WTC11 (cell line): Measurements from ENCODE around the gene MTPN. TPM values are rescaled to one million over a fixed set of nuclear protein-coding genes. Genes with fewer than 3 reads are reported as not detected.

Experiments
- ATAC-seq: fragments of 200-7000 bp; cut with Tn5 transposase; 2 replicates; pipeline ENCODE4 v1.10.0; 2021; ENCODE audit warnings: mild to moderate bottlenecking, moderate library complexity
- CTCF ChIA-PET: fragments of 300-600 bp; sonication (Branson Sonifier 250); formaldehyde crosslinking; loops from one replicate; lab custom pipeline; 2021; ENCODE audit warnings: antibody characterized with exemption; lab: Charles Lee
- POLR2A ChIA-PET: fragments of 350-600 bp; sonication (Branson Sonifier 250); formaldehyde crosslinking; loops from one replicate; lab custom pipeline; 2021; ENCODE audit warnings: antibody characterized with exemption; lab: Charles Lee
- DNase-seq: peaks from one replicate; pipeline ENCODE4 v3.0.0; 2021; ENCODE audit warnings: low spot score
- H3K27ac Mint-ChIP-seq: 2 replicates; pipeline ENCODE4 v1.8.0; 2021; ENCODE audit warnings: mixed read lengths
- H3K27me3 Mint-ChIP-seq: 2 replicates; pipeline ENCODE4 v1.8.0; 2021; ENCODE audit warnings: low read depth, mild to moderate bottlenecking, moderate library complexity, mixed read lengths
- H3K36me3 Mint-ChIP-seq: 2 replicates; pipeline ENCODE4 v1.8.0; 2021; ENCODE audit warnings: mixed read lengths
- H3K4me1 Mint-ChIP-seq: 2 replicates; pipeline ENCODE4 v1.8.0; 2022; ENCODE audit warnings: mixed read lengths
- H3K4me3 Mint-ChIP-seq: 2 replicates; pipeline ENCODE4 v1.8.0; 2021; ENCODE audit warnings: mild to moderate bottlenecking, moderate library complexity, mixed read lengths
- H3K9me3 Mint-ChIP-seq: 2 replicates; pipeline ENCODE4 v1.8.0; 2021; ENCODE audit warnings: mixed read lengths
- ARID4B ChIP-seq: sonication (generic); formaldehyde crosslinking; IDR thresholded peaks from 2 replicates; pipeline ENCODE4 v1.8.0; 2023; ENCODE audit warnings: missing genetic modification reagents, mild to moderate bottlenecking, borderline replicate concordance
- ATF2 ChIP-seq: sonication (generic); formaldehyde crosslinking; IDR thresholded peaks from 2 replicates; pipeline ENCODE4 v1.8.1; 2022; ENCODE audit warnings: low read depth, missing genetic modification reagents, borderline replicate concordance
- ATF6 ChIP-seq: sonication (generic); formaldehyde crosslinking; IDR thresholded peaks from 2 replicates; pipeline ENCODE4 v1.8.1; 2023; ENCODE audit warnings: mild to moderate bottlenecking, missing genetic modification reagents
- ETV6 ChIP-seq: sonication (generic); formaldehyde crosslinking; IDR thresholded peaks from 2 replicates; pipeline ENCODE4 v1.8.1; 2022; ENCODE audit warnings: mild to moderate bottlenecking, missing genetic modification reagents
- FOXK1 ChIP-seq: sonication (generic); formaldehyde crosslinking; IDR thresholded peaks from 2 replicates; pipeline ENCODE4 v1.8.0; 2022; ENCODE audit warnings: mild to moderate bottlenecking, moderate library complexity, missing genetic modification reagents
- FOXP1 ChIP-seq: sonication (generic); formaldehyde crosslinking; IDR thresholded peaks from 2 replicates; pipeline ENCODE4 v1.8.0; 2022; ENCODE audit warnings: missing genetic modification reagents, mild to moderate bottlenecking, moderate library complexity, borderline replicate concordance
- GTF2I ChIP-seq: fragments of 250-450 bp; sonication (Bioruptor Pico); conservative IDR thresholded peaks from 2 replicates; pipeline ENCODE4 v1.4.0; 2021; ENCODE audit warnings: mild to moderate bottlenecking
- JUN ChIP-seq: sonication (generic); formaldehyde crosslinking; IDR thresholded peaks from 2 replicates; pipeline ENCODE4 v1.8.0; 2023; ENCODE audit warnings: mild to moderate bottlenecking, missing genetic modification reagents
- KAT7 ChIP-seq: sonication (generic); formaldehyde crosslinking; IDR thresholded peaks from 2 replicates; pipeline ENCODE4 v1.8.1; 2023; ENCODE audit warnings: missing genetic modification reagents, mild to moderate bottlenecking, borderline replicate concordance
- NR3C1 ChIP-seq: sonication (generic); formaldehyde crosslinking; conservative IDR thresholded peaks from 2 replicates; pipeline ENCODE4 v1.8.1; 2023; ENCODE audit warnings: low read depth, mild to moderate bottlenecking, missing genetic modification reagents
- PREB ChIP-seq: sonication (generic); formaldehyde crosslinking; IDR thresholded peaks from 2 replicates; pipeline ENCODE4 v1.8.1; 2022; ENCODE audit warnings: mild to moderate bottlenecking, missing genetic modification reagents, moderate library complexity, borderline replicate concordance
- SMAD4 ChIP-seq: sonication (generic); formaldehyde crosslinking; IDR thresholded peaks from 2 replicates; pipeline ENCODE4 v1.8.0; 2022; ENCODE audit warnings: mild to moderate bottlenecking, missing genetic modification reagents
- TEAD1 ChIP-seq: sonication (generic); formaldehyde crosslinking; IDR thresholded peaks from 2 replicates; pipeline ENCODE4 v1.8.0; 2022; ENCODE audit warnings: mild to moderate bottlenecking, missing genetic modification reagents
- TP53 ChIP-seq: sonication (generic); formaldehyde crosslinking; IDR thresholded peaks from 2 replicates; pipeline ENCODE4 v1.8.1; 2023; ENCODE audit warnings: mild to moderate bottlenecking, missing genetic modification reagents
- ZNF138 ChIP-seq: sonication (generic); formaldehyde crosslinking; conservative IDR thresholded peaks from 2 replicates; pipeline ENCODE4 v1.8.1; 2022; ENCODE audit warnings: mild to moderate bottlenecking, moderate library complexity, missing genetic modification reagents
- total RNA-seq: library from RNA; stranded (reverse); gene quantifications from 3 replicates; pipeline ENCODE4 v1.2.3, GENCODE V29; 2021
- TF ChIP-seq, protein P1 (sequence below): sonication (generic); formaldehyde crosslinking; conservative IDR thresholded peaks from 2 replicates; pipeline ENCODE4 v1.8.1; 2023; ENCODE audit warnings: mild to moderate bottlenecking, low read depth, missing genetic modification reagents, moderate library complexity
- TF ChIP-seq, protein P2 (sequence below): sonication (generic); formaldehyde crosslinking; IDR thresholded peaks from 2 replicates; pipeline ENCODE4 v1.8.0; 2023; ENCODE audit warnings: missing genetic modification reagents

Gene MTPN
- total RNA-seq, 1 experiment from 2014 or later = 92.5 TPM

- Mint-ChIP-seq H3K36me3 (peaks cover 7% of the 10 kb centered on the region; the same call in 1 of the 2 replicates), H3K27me3 (no peaks in the 10 kb centered on the region), H3K4me1 (peaks cover 9% of the 10 kb centered on the region; the same call in 1 of the 2 replicates), H3K4me3 (no peak overlapping the region), H3K9me3 (no peaks in the 10 kb centered on the region), H3K27ac (no peak overlapping the region)
- POLR2A ChIA-PET = interaction anchor here (0.7 to 1.3 kb wide), 2 partner anchors 12 to 1028 kb away, joined by 3 read pairs; no protein-coding TSS in a partner anchor
- DNase-seq (no peak), ATAC-seq (no peak)
- CTCF ChIA-PET = interaction anchor here (1.6 kb wide), 1 partner anchor 691 kb away, joined by 3 read pairs; no protein-coding TSS in a partner anchor
- no peak for TF ChIP-seq SMAD4 (CRISPR knock-in tag)
- TF ChIP-seq ZNF138 (CRISPR knock-in tag) = no peak
- TF ChIP-seq FOXK1 (CRISPR knock-in tag) = no peak
- TF ChIP-seq, protein P1, sequence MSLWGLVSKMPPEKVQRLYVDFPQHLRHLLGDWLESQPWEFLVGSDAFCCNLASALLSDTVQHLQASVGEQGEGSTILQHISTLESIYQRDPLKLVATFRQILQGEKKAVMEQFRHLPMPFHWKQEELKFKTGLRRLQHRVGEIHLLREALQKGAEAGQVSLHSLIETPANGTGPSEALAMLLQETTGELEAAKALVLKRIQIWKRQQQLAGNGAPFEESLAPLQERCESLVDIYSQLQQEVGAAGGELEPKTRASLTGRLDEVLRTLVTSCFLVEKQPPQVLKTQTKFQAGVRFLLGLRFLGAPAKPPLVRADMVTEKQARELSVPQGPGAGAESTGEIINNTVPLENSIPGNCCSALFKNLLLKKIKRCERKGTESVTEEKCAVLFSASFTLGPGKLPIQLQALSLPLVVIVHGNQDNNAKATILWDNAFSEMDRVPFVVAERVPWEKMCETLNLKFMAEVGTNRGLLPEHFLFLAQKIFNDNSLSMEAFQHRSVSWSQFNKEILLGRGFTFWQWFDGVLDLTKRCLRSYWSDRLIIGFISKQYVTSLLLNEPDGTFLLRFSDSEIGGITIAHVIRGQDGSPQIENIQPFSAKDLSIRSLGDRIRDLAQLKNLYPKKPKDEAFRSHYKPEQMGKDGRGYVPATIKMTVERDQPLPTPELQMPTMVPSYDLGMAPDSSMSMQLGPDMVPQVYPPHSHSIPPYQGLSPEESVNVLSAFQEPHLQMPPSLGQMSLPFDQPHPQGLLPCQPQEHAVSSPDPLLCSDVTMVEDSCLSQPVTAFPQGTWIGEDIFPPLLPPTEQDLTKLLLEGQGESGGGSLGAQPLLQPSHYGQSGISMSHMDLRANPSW (CRISPR knock-in tag) = no peak
- no peak for TF ChIP-seq JUN (CRISPR knock-in tag)
- no peak for TF ChIP-seq ARID4B (CRISPR knock-in tag)
Measured at GRCh38 chr7:135965602-135966001, 11.6 kb downstream of the MTPN start.

DNA sequence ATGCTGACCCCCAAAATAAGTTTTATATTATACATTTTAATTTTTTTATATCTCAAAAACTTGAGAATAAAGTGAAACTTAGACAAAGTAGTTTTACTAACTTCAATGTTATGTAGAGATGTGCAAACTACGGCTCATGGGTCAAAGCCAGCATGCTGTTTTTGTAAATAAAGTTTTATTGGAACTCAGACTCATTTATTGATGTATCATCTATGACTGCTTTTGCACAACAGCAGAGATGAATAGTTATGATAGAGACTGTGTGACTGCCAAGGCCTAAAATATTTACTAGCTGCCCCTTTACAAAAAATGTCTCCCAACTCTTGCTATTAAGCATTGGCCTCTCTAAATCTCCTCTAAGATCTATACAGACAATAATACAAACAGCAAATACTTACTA, 12.4 kb downstream of the MTPN start:
- DNase-seq = no peak
- Mint-ChIP-seq H3K4me3 (no peak overlapping the region), H3K4me1 (peaks cover 9% of the 10 kb centered on the region; the same call in 1 of the 2 replicates), H3K9me3 (no peaks in the 10 kb centered on the region), H3K27ac (no peak overlapping the region), H3K27me3 (no peaks in the 10 kb centered on the region), H3K36me3 (peaks cover 7% of the 10 kb centered on the region; the same call in 1 of the 2 replicates)
- ATAC-seq = no peak
- TF ChIP-seq, protein P2, sequence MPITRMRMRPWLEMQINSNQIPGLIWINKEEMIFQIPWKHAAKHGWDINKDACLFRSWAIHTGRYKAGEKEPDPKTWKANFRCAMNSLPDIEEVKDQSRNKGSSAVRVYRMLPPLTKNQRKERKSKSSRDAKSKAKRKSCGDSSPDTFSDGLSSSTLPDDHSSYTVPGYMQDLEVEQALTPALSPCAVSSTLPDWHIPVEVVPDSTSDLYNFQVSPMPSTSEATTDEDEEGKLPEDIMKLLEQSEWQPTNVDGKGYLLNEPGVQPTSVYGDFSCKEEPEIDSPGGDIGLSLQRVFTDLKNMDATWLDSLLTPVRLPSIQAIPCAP (CRISPR knock-in tag) = no peak
- ChIA-PET CTCF (no interaction called here), POLR2A (no interaction called here)

DNA sequence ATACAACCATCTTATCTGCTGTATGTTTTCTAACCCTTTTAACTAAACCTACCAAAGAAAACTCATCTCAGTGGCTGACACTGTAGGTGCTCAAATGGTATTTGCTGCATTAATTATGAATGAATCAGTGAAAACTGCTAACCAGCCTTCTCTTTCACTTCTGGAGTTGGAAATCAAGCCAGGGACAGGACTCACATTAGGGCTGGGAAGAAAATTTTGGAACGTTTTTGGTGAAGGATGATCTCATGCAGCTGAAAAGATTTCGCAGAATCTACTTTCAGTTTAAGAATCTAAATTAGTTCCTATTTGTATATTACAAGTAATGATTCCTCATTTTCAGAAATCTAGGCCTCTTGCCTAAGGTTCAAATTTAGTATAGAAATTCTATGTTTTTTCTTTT, 12.9 kb downstream of the MTPN start:
- no peak for ATAC-seq
- no peak overlapping the region for H3K4me3 Mint-ChIP-seq
- H3K36me3 Mint-ChIP-seq = peaks cover 7% of the 10 kb centered on the region; the same call in 1 of the 2 replicates
- DNase-seq = no peak
- peaks cover 9% of the 10 kb centered on the region; the same call in 1 of the 2 replicates for H3K4me1 Mint-ChIP-seq
- H3K27me3 Mint-ChIP-seq = no peaks in the 10 kb centered on the region
- H3K9me3 Mint-ChIP-seq = no peaks in the 10 kb centered on the region
- no peak overlapping the region for H3K27ac Mint-ChIP-seq
- CTCF ChIA-PET = no interaction called here
- POLR2A ChIA-PET = no interaction called here
- no peak for TF ChIP-seq PREB (CRISPR knock-in tag)
- TF ChIP-seq GTF2I (CRISPR knock-in tag) = no peak
- TF ChIP-seq, protein P2 (CRISPR knock-in tag) = no peak
- TF ChIP-seq TEAD1 (CRISPR knock-in tag) = no peak
- no peak for TF ChIP-seq NR3C1 (CRISPR knock-in tag)
- TF ChIP-seq TP53 (CRISPR knock-in tag) = no peak
- no peak for TF ChIP-seq FOXP1 (CRISPR knock-in tag)
- TF ChIP-seq ETV6 (CRISPR knock-in tag) = no peak
- TF ChIP-seq KAT7 = no peak
- no peak for TF ChIP-seq ATF6 (CRISPR knock-in tag)
- TF ChIP-seq ATF2 (CRISPR knock-in tag) = no peak
